Measurements from ENCODE around the gene ORC4.

GRCh38 chr2:148042219-148042618 lies 21.7 kb upstream of the ORC4 start:
- TF ChIP-seq EP300 (IDR thresholded peaks at IDR 0.05) (no peak), POLR2AphosphoS5 (IDR thresholded peaks at IDR 0.05) (no peak), CTCF (IDR thresholded peaks at IDR 0.05) (no peak)
